ENCODE data around the gene SERTAD4.

DNA sequence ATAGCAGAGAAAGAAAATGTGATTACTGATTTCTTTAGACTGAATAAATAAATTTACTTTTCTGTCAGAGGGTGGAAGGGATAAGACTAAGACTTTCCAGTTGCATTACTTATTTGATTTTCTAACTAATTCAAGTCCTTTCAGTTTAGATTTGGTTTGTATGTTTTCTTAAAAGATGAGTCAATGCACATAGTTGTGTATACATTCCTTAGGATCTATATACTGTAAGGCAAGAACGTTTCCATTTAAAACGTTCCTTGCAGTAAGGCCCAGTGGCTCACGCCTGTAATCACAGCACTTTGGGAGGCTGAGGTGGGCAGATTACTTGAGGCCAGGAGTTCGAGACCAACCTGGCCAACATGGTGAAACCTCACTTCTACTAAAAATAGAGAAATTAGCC is 14.5 kb upstream of the SERTAD4 start:
- TF ChIP-seq, protein P1, sequence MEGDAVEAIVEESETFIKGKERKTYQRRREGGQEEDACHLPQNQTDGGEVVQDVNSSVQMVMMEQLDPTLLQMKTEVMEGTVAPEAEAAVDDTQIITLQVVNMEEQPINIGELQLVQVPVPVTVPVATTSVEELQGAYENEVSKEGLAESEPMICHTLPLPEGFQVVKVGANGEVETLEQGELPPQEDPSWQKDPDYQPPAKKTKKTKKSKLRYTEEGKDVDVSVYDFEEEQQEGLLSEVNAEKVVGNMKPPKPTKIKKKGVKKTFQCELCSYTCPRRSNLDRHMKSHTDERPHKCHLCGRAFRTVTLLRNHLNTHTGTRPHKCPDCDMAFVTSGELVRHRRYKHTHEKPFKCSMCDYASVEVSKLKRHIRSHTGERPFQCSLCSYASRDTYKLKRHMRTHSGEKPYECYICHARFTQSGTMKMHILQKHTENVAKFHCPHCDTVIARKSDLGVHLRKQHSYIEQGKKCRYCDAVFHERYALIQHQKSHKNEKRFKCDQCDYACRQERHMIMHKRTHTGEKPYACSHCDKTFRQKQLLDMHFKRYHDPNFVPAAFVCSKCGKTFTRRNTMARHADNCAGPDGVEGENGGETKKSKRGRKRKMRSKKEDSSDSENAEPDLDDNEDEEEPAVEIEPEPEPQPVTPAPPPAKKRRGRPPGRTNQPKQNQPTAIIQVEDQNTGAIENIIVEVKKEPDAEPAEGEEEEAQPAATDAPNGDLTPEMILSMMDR (conservative IDR thresholded peaks at IDR 0.05; ENCODE audit: low read length) = no peak
- TF ChIP-seq EZH2phosphoT487 (IDR thresholded peaks at IDR 0.05; ENCODE audit: borderline replicate concordance) = no peak

All from Loucy (cell line).